PFSK-1 (cell line): ENCODE measurements around the gene KAZN.

Experiments used
- FOXP2 ChIP-seq: optimal IDR thresholded peaks from 2 replicates; pipeline ENCODE3; 2011; ENCODE audit warnings: borderline replicate concordance, control low read depth, inconsistent platforms; ENCODE audit not compliant: insufficient read depth; ENCODE audit errors: extremely low read length, extremely low read depth
- POLR2AphosphoS5 ChIP-seq: IDR thresholded peaks from 2 replicates; pipeline ENCODE4 v1.6.1; 2012; ENCODE audit warnings: low read depth, mild to moderate bottlenecking, control low read depth, low read length, moderate library complexity
- SIN3A ChIP-seq: IDR thresholded peaks from 2 replicates; pipeline ENCODE4 v1.6.1; 2012; ENCODE audit warnings: mild to moderate bottlenecking, low read length, moderate library complexity, borderline replicate concordance; ENCODE audit not compliant: insufficient read depth
- TAF1 ChIP-seq: IDR thresholded peaks from 2 replicates; pipeline ENCODE4 v1.6.1; 2012; ENCODE audit warnings: low read length, control low read depth, borderline replicate concordance; ENCODE audit not compliant: insufficient read depth

DNA sequence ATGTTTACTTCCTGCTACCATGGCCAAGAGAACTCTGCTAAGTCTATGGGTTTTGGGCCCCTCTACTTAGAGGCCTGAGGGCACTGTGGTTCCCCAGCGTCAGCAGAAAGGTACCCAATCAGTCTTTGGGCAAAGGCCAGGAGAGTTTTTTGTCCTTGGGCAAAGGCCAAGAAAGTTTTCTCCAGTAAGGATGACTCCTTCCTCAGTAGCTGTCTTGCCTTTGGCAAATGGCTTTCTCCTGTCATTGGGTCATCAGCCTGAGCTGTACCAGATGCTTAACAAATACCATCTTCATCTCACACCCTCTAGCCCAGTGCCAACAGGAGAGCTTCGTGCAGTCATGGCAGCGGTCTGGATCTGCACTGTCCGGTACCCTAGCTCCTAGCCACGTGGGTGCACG, 355.7 kb downstream of the KAZN start:
- no peak for TF ChIP-seq SIN3A
- no peak for TF ChIP-seq TAF1
- TF ChIP-seq POLR2AphosphoS5, result no peak
- TF ChIP-seq FOXP2, result no peak
